Measurements from ENCODE around the gene HSD17B3. TPM values are rescaled to one million over a fixed set of nuclear protein-coding genes. Genes with fewer than 3 reads are reported as not detected.
"Not testable (repeated sequence)": the region's sequence is repeated elsewhere in the genome, so short reads cannot be mapped to it uniquely, and the experiment has no call there.

The HSD17B3 gene
- total RNA-seq, 1 donor from 2014 or later, result 3.2 TPM

DNA sequence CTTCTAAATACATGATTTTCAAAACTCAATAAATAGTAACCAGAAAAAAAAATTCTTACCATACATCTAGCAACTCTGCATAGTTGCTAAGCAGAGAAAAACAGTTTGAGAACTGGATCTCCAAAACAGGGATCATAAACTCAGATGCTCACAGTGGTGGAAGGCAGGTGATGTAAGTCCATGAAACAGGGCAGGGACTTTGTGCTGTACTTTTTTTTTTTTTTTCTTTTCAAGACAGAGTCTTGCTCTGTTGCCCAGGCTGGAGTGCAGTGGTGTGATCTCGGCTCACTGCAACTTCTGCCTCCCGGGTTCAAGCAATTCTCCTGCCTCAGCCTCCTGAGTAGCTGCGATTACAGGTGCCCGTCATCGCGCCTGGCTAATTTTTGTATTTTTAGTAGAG lies 5.0 kb upstream of the HSD17B3 start:
- not testable (repeated sequence) for DNase-seq (ENCODE audit: low spot score)

DNA sequence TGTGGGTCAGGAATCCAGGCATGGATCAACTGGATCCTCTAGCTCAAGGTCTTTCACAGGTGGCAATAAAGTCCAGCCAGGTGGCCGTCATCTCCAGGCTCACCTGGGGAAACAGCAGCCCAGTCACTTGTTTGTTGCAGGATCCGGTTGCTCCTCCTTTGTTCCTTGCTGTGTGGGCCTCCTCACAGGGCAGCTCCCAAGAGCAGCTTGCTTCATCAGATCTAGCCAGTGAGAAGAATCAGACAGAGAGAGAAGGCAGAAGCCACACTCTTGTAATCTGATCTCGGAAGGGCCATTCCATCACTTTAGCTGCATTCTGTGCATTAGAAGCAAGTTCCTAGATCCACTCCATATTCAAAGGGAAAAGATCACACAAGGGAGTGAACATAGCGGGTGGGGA lies 3.2 kb upstream of the HSD17B3 start:
- no peak for DNase-seq (ENCODE audit: low spot score)

DNA sequence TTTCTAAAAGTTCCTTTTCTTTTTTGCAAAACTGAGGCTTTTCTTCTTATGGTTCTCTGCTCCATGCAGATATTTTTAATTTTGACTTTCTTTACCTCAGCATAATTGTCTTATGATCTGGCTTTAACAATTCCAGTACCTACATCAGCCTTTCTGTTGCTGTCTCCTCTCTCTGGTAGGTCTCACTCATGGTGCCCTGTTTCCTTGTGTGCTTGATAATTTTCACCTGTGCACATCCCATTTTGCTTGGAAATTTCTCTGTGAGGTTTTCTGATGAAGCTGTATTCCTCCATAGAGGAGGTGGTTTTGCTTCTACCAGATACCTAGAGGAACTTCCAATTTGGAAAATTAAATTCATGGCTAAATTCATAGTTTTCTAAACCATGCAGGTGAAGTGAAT lies 2.3 kb upstream of the HSD17B3 start:
- no peak for DNase-seq (ENCODE audit: low spot score)

DNA sequence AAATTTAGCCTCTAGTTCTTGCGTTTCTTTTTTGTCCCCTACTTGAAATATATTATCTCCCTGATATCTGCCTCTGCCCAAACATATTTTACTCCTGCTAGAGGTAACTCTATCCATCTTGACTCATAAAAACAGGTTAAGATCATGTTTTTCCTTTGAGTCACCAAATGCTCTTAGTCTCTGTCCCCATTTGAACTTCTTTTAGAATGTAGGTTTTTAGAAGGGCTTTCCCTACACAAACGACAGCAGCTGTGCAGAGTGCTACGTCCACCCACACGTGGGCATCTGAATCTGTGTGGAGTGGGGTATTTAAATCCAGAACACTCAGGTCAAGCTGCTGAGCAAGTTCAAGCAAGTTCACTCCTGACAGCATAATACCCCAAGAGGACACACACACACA lies 2.2 kb downstream of the HSD17B3 start:
- DNase-seq (ENCODE audit: low spot score), result no peak

DNA sequence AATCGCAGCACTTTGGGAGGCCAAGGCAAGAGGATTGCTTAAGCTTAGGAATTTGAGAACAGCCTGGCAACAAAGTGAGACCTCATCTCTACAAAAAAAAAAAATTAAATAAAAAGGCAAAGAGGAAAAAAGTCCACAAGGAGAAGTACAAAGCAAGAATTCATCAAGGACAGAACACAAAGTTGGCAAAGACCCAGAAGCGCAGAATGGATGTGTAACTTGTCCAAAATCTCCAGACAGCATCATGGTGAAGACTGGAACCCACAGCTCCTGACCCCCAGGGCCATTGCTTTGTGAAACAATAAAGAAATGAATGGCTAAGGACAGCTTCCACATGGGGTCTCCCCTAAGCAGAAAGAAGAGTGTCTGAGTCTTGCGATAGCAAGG lies 7.8 kb downstream of the HSD17B3 start:
- no peak for DNase-seq (ENCODE audit: low spot score)

DNA sequence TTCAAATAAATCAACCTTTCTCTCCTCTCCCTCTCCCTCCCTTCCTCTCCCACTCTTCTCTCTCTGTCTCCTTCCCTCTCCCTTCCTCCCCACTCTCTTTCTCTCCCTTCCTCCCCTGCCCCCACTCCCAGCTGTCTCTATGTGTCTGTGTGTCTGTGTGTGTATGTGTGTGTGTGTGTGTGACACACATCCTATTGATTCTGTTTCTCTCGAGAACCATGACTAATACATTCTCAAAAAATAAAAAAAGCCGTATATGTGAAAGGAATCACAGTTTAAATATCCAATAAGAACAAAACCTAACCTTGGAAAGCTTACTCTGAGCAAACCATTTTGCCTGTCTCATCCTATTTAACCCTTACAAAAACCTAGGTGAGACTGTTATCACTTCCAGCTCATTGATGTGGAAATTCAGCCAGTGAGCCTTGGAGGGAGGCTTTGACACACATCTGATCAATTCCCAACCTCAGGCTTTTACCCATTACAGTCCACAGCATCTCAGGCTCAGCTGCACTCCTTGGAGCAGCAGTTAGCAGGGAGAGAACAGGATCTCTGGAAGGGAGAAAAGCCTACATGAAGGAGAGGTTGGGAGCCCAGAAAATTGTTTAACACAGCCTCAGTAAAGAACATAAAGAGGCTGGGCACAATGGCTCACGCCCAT lies 8.3 kb downstream of the HSD17B3 start:
- no peak for DNase-seq (ENCODE audit: low spot score)

DNA sequence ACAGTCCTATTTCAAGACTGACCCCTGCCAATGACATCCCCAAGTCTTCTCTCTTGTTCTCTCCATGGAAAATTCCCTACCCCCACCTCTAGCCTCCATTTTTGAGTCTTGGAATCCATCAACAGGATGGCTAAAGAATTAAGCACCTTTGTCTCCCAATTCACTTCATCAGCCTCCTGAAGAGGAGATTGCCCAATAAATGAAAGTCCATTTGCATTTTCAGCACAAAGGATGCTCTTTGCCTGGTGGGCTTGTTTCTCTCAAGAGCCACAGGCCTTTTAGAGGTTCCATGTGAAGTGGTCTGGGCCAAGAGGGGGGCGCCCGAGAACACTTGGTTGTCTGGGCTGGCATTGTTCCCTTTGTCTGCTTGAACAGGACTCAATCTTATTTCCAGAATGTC lies 12.6 kb downstream of the HSD17B3 start:
- DNase-seq (ENCODE audit: low spot score), result no peak

DNA sequence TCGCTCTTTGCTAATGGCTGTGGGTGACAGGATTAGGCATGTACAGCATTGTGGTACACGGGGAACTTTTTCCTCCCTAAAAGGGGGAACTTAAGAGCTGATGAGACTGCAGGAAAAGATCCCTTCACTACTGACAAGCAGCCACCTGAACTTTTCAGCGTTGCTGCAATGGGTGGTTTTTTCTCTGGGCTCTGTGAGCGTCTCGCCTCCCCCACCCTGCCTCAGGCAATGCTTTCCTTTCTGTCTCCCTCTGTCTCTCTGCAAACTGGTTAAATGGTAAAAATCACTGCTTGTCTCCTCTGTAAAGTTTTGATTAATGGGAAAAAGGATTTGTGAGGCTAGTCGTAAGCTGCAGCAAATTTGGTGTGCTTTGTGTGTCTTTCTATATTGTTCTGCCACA lies 20.3 kb downstream of the HSD17B3 start:
- DNase-seq (ENCODE audit: low spot score), result no peak

DNA sequence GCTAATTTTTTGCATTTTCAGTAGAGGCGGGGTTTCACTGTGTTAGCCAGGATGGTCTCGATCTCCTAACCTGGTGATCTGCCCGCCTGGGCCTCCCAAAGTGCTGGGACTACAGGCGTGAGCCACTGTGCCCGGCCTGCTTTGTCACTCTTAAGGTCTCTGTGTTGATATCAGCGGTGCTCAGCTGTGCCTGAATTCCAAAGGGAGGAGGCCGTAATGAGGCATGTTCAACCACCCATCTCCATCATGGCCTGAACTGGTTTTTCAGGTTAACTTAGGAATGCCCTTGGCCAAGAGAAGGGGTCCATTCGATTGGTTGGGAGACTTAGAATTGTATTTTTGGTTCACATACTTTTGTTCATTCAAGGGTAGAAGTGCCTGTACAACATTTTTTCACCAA lies 22.0 kb downstream of the HSD17B3 start:
- DNase-seq (ENCODE audit: low spot score), result no peak

DNA sequence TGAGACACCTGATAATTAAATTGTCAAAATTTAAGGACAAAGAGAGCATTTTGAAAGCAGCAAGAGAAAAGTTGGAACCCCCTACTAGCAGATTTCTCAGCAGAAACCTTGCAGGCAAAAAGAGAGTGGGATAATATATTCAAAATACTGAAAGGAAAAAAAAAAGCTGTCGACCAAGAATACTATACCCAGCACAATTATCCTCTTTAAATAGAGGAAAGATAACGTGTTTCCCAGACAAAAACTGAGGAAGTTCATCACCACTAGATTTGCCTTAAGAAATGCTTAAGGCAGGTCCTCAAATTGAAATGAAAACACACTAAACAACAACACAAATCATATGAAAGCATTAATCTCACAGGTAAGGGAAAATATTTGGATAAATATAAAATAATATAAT lies 27.0 kb downstream of the HSD17B3 start:
- DNase-seq (ENCODE audit: low spot score), result no peak

DNA sequence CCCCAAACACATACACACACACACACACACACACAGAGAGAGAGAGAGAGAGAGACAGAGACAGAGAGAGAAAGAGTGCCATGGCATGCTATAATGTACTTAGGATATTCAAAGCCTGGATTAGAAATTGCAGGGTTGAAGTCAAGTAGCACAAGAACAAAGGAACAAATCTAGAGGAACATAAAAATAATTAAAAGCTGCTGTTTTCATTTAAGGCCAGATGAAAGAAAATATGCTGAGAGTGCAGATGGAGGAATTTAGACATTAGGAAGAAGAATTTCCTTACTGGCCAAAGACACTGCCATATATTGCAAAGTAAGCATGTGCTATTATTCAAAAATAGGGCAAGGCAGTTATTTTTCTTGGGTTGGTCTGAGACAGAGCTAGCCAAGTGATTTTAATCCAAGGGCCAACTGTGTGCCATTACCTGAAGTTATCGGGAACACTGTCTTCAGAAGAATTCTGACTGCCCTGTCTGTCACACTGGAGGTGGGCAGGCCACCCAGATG lies 31.7 kb downstream of the HSD17B3 start:
- no peak for DNase-seq (ENCODE audit: low spot score)

DNA sequence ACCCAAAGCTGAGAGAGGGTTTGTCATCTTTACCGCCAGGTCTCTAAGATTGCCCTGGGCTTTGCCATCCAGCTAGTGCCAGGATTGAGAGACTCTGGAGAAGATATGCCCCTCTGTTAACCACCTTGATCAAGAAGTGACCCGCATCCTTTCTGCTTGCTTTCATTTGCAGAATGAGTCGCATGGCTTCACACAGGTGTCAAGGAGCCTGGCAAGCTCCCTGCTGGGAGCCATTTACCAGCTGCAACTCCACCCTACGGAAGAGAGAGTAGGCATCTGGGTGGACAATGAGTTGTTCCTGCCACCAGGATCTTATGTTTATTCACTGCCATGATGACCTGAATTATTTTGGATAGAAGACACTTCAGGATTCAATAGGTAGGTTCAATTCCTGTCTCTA lies 43.0 kb downstream of the HSD17B3 start:
- no peak for DNase-seq (ENCODE audit: low spot score)

DNA sequence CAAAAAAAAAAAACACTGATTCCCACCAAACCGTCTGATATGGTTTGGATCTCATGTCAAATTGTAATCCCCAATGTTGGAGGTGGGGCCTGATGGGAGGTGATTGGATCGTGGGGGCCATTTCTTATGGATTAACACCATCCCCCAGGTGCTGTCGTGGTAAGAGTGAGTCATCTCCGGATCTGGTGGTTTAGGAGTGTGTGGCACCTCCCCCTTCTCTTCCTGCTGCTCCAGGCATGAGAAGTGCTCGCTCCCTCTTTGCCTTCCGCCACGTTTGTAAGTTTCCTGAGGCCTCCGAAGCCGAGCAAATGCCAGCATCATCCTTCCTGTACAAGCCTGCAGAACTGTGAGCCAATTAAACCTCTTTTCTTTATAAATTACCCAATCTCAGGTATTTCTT lies 45.2 kb downstream of the HSD17B3 start:
- no peak for DNase-seq (ENCODE audit: low spot score)

DNA sequence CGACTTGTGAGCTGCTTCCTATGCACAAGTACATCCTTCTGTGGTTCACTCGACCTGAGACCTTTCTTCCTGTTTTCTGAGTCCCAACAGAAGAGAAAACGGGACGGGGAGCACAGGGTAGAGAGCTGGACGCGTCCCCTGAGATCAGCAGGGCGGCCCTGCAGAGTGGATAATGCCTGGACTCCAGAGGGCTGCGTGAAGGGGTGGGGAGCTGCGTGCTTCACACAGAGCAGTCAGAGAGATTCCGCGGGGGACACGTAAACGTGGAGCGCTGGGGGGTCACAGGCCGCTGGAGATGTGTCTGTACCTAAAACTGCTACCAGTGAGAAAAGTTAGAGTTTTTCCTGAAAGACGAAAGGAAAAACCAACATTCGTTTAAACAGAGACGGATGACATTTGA lies 46.3 kb downstream of the HSD17B3 start:
- DNase-seq (ENCODE audit: low spot score), result no peak

DNA sequence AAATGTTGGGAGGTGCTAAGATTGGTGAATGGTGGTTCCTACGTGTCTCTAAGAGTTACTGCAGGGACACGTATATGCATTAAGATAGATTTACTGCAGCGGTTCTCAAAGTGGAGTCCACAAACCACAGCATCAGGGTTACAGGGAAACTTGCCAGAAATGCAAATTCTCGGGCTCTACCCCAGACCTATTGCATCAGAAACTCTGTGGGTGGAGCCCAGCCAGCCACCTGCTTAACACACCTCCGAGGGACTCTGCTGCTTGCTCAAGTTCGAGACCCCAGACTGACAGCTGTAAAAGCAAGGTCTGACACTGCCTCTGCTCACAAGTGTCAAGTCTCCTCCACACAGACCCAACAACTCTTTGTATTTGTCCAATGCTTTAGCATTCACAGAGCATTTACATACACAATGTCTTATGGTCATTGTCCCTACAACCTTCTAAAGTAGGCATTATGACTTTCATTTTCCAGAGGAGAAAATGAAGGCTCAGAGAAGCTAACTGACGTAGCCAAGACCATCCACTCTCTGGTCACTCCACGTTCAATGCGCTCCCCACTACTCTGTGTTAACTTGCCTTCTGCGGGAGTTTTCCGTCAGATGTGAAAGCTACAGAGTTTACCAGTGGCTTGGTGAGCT lies 48.8 kb downstream of the HSD17B3 start:
- DNase-seq (ENCODE audit: low spot score), result no peak

DNA sequence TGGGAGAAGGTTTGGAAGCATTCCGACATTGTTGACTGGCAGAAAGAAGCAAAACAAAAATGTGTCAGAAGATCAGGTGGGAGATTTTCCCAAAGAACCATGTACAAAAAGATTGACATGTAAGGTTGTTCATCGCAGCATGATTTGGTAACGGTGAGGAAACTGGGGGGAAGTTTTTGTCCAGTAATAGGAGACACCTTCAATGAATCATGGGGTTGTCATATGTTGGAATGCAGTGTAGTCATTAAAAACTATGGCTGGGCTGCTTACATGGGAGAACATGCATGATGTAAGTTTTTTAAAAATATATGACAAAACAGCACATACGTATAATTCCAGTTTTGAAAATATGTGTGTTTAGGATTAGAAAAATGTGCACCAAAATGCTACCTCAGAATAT lies 50.5 kb downstream of the HSD17B3 start:
- no peak for DNase-seq (ENCODE audit: low spot score)

DNA sequence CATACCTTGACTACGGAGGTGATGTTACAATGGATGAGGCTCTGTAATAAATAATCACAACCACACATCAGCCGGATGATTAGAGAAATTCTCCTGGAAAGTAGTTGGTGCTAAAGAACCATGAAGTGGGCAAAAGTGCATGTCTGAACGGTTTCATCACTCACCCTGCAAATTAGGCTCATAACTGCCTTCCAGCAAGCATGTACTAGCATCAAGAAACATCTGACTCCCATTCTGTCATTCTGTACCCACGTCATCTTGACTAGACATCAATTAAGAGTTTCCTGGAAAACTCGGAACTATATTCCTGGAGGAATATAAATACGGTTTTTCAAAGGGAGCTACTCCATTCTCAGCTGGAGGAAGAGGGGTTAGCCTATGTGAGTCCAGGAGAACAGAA lies 52.2 kb downstream of the HSD17B3 start:
- DNase-seq (ENCODE audit: low spot score), result no peak

DNA sequence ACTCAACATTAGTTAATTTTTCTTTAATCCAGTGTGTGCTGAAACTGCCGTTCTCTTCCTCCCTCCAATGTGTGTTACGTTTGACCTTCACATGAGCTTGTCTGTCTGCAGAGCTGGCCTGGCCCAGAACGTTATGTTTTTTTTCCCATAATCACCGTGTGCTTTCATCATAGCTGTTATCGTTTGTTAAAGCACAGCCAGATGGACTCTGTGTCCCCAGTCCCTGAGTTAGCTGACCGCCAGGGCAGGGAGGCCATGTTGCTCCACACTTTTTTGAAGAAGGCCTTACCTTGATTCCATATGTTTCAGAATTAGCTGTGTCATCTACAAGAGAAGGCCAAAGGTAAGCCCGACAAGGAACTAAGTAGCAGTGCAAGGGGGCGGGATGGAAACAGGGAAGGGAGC lies 55.7 kb downstream of the HSD17B3 start:
- no peak for DNase-seq (ENCODE audit: low spot score)

DNA sequence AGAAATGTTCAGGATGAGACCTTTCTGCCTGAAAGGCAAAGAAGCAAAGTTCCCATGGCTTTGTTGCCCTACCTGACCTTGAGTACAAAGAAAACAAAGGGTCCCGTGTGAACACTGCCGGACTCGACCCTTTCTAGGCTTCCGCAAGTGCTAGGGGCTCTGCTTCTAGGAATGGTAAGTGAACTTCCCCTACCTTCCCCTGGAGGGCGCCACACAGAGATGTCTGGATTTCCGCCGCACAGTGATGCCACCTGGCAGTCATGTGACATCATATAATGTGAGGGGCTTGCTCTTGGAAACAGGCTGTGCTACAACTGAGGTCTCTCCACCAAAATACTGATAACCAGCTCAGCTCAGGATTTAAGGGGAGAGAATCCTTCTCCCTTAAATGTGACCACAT lies 56.6 kb downstream of the HSD17B3 start:
- DNase-seq (ENCODE audit: low spot score), result no peak

DNA sequence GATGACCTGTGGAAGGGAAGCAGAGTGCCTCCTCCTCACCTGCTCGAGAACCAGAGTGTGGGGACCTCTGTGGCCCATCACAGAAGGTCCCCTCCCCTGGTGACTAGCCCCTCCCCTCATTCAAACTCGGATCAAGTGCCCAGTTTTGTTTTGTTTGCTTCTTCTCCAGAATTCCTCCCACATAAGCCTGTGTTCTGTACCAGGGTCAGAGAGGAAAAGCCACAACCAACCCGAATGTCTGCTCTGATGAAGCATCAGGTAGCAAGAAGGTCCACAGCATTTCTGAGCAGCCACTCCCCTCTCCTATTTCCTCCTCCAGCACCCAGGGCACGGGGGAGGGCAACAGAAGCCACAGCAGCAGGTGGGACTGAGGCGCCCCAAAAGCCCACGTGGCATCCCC lies 58.2 kb downstream of the HSD17B3 start:
- no peak for DNase-seq (ENCODE audit: low spot score)

DNA sequence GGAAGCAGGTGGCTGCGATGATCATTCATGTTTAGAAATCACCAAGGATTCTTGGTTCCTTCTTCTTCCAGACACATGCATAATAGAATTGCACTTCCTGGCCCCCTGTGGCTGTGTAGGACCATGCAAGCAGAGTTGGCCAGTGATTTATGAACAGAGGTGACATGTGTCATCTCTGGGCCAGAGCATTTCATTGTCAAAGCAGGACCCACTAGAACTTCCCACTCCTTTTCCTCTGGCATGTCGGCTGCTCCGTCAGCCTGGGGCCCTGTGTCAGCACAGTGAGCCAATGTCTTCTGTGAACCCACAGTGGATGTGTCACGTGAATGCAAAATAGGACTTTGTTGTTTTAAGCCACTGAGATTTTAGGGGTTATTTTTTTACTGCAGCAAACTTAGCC lies 59.2 kb downstream of the HSD17B3 start:
- no peak for DNase-seq (ENCODE audit: low spot score)

DNA sequence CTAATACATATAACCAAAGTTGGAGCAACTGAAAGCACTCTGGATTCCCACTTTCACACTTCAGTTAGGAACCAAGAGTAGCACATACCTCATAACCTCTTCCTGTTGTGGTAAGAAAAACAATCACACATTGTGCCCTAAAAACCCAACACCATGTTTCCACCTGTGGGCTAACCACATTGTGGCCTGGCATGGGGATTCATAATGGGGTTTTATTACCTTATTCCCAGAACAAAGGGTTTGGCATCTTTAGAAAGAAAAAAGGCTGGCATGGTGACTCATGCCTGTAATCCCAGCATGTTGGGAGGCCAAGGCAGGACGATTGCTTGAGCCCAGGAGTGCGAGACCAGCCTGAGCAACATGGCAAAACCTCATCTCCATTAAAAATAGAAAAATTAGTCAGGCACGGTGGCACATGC lies 60.6 kb downstream of the HSD17B3 start:
- no peak for DNase-seq (ENCODE audit: low spot score)

DNA sequence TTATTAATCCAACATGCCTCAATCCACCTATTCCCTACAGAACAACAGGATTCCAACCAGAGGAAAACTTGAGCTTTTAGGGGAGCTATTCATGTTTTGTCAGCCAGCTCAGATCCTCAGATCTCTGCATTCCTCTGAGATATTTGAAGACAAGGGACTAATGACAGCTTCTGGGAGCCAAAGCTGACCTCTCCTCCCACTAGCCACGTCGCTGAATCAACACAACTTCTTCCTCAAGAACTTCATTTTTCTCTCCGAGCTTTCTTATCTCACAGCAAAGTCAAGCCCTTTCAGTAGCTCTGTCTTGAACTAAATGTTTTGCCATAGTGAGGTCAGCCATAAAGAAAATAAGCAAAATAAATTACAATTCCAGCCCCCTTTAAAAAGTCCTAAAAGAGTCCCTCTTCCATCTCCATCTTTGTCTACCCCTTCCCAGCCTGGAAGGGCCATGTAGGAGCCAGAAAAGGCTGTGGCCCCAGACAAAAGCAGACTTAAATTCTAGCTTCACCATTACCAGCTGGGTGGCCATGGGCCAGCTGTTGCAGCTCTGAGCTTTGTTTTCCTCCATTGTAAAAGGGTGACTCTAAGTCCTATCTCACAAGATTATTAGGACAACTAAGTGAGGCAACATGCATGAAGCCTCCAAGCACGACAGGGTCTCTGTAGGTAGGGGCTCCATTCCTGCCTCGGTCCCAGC lies 65.0 kb downstream of the HSD17B3 start:
- no peak for DNase-seq (ENCODE audit: low spot score)
